LNCaP clone FGC (cell line): ENCODE measurements around the gene MTIF3.

Experiments
- DNase-seq: peaks from one replicate; pipeline ENCODE4 v3.0.0-alpha.2; 2011; ENCODE audit warnings: low read depth
- H3K4me3 ChIP-seq: 2 replicates; pipeline ENCODE4 v1.5.1; 2011; ENCODE audit warnings: mild to moderate bottlenecking, low read depth, low read length, control low read depth
- TF ChIP-seq, protein P1 (sequence below): IDR thresholded peaks from 2 replicates; pipeline ENCODE4 v1.5.1; 2012; ENCODE audit warnings: mild to moderate bottlenecking; ENCODE audit not compliant: control insufficient read depth, insufficient read depth; ENCODE audit errors: extremely low read depth

The MTIF3 gene

DNA sequence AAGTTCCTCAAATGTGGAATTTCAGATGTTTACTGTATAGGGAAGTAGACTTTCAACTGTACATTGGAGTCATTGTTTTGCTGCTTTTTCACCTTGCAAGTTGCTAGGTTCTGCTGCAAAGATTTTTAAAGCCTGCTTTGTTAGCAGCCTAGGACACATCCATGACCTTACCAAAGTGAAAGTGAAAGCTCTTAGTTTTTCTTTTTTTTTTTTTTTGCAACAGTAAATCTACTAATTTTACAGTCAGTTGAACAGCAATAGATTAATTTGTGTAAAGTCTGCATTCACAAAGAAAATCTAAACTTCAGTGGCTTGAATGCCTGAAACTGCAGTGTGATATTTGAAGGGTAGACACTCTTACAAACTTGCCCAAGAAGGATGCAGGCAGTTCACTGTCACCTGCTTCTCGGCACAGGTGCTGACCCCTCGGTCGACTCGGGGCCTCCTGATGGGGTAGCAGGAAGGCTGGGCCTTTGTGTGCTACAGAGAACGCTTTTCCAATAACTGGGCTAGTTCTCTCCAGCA, 5.0 kb upstream of the MTIF3 start:
- no peak for DNase-seq
- TF ChIP-seq, protein P1, sequence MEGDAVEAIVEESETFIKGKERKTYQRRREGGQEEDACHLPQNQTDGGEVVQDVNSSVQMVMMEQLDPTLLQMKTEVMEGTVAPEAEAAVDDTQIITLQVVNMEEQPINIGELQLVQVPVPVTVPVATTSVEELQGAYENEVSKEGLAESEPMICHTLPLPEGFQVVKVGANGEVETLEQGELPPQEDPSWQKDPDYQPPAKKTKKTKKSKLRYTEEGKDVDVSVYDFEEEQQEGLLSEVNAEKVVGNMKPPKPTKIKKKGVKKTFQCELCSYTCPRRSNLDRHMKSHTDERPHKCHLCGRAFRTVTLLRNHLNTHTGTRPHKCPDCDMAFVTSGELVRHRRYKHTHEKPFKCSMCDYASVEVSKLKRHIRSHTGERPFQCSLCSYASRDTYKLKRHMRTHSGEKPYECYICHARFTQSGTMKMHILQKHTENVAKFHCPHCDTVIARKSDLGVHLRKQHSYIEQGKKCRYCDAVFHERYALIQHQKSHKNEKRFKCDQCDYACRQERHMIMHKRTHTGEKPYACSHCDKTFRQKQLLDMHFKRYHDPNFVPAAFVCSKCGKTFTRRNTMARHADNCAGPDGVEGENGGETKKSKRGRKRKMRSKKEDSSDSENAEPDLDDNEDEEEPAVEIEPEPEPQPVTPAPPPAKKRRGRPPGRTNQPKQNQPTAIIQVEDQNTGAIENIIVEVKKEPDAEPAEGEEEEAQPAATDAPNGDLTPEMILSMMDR: no peak
- no peak overlapping the region for H3K4me3 ChIP-seq

DNA sequence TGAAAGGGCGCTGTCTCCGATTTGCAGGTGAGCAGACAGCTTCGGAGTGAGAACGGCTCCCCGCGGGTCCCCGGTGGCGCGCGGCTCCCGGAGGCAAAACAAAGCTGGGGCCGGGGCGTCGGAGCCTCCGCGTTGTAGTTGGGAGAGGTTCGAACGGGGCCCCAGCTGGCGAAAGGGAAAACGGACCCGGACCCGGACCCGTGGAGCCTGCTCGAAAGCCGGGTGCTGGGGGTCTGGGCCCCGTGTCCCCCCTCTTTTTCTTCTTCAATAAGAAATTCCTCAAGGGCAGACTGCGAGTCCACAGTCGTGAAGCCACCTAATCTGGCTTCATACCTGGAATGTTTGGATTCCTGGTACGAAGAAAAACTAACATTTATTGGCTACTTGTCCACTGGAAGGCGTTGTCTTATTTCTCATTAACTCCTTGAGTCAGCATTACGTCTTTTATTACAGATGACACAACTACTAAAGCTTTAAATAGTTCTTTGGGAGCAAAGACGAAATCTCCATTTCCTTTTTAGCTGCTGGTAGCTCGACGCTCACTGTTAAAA, 632 bp upstream of the MTIF3 start:
- DNase-seq: peak; percentile 76
- TF ChIP-seq, protein P1: no peak
- peak overlapping the region; percentile 85 for H3K4me3 ChIP-seq

DNA sequence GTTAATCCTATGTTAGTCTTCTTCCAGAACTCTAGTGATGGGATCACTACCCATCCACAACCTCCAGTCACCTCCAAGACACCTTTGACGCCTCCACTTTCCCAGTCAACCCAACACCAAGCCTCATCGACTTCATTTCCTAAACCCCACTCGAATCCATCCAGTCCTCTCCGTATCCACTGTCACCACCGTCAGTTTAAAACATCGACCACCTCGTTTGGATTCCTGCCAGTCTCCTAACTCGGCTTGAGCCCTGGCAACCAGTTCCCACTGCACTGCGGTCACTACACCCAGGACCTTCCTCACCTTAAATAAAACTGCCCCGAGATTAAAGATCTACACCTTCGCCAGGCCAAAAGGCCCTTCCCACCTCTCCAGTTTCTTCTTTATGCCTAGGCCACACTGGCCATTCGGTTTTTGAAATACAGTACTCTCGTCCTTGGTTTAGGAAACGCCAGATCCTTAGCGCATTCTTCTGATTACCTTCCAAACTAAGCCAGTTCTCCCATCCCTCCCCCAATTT, 1.2 kb downstream of the MTIF3 start:
- no peak for DNase-seq
- H3K4me3 ChIP-seq: peak overlapping the region; percentile 85
- TF ChIP-seq, protein P1: no peak

DNA sequence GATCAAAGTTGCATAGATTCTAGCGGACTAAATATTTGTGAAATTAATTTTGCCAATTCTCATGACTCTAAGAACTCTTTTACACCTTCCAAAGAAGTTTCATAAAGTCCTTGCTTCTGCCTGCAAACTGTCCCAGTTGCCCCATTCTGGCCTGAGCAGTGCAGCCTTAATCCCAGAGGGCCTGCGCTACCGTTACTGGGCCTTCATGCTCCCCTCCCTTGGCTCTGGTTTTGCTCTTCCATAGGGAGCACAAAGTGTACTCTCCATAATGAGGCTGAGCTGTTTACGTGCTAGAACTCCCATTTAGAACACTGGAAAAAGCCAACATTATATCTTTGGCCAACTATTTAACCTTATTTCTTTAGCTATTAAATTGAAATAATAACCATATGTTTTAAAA, 2.1 kb downstream of the MTIF3 start:
- no peak overlapping the region for H3K4me3 ChIP-seq
- TF ChIP-seq, protein P1: no peak
- no peak for DNase-seq

DNA sequence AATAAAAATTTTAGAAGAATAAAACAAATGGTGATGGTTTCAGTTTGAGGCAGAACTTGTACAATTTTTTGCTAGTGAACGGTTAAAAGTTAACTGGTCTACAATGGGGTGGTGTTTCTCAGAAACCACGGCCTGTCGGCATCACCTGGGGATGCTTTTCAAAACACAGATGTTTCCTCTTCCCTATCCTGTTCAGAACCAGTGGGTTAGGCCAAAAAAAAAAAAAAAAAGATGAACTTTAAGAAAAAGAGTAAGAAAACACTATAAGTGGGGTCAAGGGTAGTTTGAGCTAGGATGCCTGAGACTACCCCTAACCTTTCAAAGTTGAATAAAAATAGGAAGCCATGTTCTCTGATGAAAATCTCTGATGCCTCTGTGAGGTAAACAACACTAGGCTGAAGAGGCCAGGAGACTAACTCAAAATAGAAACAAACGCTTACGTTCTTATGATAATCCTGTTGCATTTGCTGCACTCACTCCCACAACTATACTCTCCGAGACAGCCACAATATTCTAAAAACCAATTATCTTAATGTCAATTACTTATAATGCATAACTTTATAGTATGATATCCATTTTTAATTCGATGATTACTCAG, 3.3 kb downstream of the MTIF3 start:
- DNase-seq: no peak
- TF ChIP-seq, protein P1: no peak
- H3K4me3 ChIP-seq: no peak overlapping the region

DNA sequence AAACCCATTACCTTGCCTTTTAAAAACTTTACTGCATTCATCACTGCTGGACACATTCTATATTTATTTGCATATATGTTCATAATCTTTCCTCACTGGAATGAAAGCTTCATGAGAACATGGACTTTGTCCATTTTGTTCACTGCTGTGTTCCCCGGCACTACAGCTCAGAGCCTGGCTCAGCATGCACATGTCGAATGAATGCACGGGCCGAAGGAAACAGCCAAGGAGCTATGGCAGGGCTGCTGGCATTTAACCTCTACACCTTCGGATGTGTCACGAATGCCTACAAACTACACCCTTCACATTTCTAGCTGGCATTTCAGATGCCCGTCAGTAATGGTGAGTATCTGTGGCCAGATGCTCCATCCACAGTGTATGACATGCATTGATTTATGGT, 7.6 kb downstream of the MTIF3 start:
- TF ChIP-seq, protein P1: no peak
- no peak overlapping the region for H3K4me3 ChIP-seq
- no peak for DNase-seq

DNA sequence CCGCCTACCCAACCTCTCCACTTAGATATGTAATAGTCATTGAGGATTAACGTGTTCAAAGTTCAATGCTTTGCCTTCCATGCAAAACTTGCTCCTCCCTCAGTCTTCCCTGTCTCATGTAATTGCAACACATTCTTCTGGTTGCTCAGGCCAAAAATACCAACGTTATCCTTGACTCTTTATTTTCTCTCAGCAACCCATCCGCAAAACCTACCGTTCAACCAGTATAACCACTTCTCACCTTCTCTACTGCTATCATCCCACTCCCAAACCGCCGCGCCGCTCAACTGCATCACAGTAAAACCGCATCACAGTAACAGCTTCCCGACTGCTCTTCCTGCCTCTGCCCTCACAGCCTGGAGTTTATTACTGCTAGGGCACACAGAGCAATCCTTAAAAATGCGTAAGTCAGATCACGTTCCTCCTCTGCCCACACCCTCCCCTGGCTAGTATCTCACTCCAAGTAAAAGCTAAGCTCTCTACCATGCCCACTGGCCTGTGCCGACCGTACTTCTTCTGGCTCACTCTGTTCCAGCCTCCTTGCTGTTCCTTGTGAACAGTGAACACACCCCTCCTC, 8.2 kb downstream of the MTIF3 start:
- no peak overlapping the region for H3K4me3 ChIP-seq
- peak; percentile 40 for DNase-seq

More for the DNA sequence above, 8.2 kb downstream of the MTIF3 start:
- TF ChIP-seq, protein P1: no peak
